Kidney (tissue), 14 donors: Measurements from ENCODE around the gene CCSER1. TPM values are rescaled to one million over a fixed set of nuclear protein-coding genes. Genes with fewer than 3 reads are reported as not detected.
A peak's percentile ranks its signal among the peaks of the same experiment; 100 is the strongest.

ENCODE experiments used
- DNase-seq, 5 donors: peaks; one replicate each; pipeline ENCODE4 v3.0.0-alpha.2; 2013 to 2020
- FAIRE-seq: peaks from 2 replicates; lab custom pipeline; 2012; peaks lifted over from hg19 to GRCh38; lab: Jason Lieb, UNC
- H3K27ac ChIP-seq, 2 donors: one replicate each; pipeline ENCODE4 v1.7.0; 2013; ENCODE audit warnings: low read depth in 2 of 2, low read length in 2 of 2, inconsistent platforms in 1 of 2
- H3K27me3 ChIP-seq: one replicate; pipeline ENCODE4 v1.7.1; 2013; ENCODE audit warnings: low read length, inconsistent platforms; ENCODE audit not compliant: control insufficient read depth, insufficient read depth
- H3K36me3 ChIP-seq, 3 donors: one replicate each; pipeline versions ENCODE4 v1.7.0 to v1.7.1; 2013; ENCODE audit warnings: low read length in 3 of 3, control low read depth in 1 of 3, inconsistent platforms in 1 of 3; ENCODE audit not compliant: insufficient read depth in 3 of 3, control insufficient read depth in 2 of 3
- H3K4me1 ChIP-seq, 3 donors: one replicate each; pipeline versions ENCODE4 v1.7.0 to v1.7.1; 2013; ENCODE audit warnings: low read length in 3 of 3, inconsistent platforms in 1 of 3, low read depth in 1 of 3; ENCODE audit not compliant: control insufficient read depth in 2 of 3, insufficient read depth in 2 of 3
- H3K4me3 ChIP-seq, 3 donors: one replicate each; pipeline versions ENCODE4 v1.7.0 to v1.8.1; 2013; ENCODE audit warnings: low read length in 3 of 3, control low read depth in 1 of 3, inconsistent platforms in 1 of 3
- H3K9ac ChIP-seq, 3 donors: one replicate each; pipeline versions ENCODE4 v1.7.0 to v1.7.1; 2013; ENCODE audit warnings: low read length in 3 of 3, control low read depth in 1 of 3, inconsistent platforms in 1 of 3
- H3K9me3 ChIP-seq, 3 donors: one replicate each; pipeline versions ENCODE4 v1.7.0 to v1.7.1; 2013; ENCODE audit warnings: low read length in 3 of 3, control low read depth in 1 of 3, inconsistent platforms in 1 of 3; ENCODE audit not compliant: control insufficient read depth in 2 of 3, insufficient read depth in 1 of 3
- intact Hi-C: fragments of 100-400 bp; cut with DNase I; formaldehyde crosslinking; loops from one replicate; pipeline ENCODE4 v1.11.1; 2022
- polyA plus RNA-seq: library from polyadenylated mRNA; stranded (reverse); fragments of 350-450 nt; fragmentation: Illumina TruSeq; extraction: RNeasy Lipid Tissue Mini Kit (QIAGEN cat#74804); gene quantifications from one replicate; pipeline ENCODE4 v1.2.3, GENCODE V29; 2014; ENCODE audit warnings: low read depth, low replicate concordance; ENCODE audit not compliant: insufficient read depth
- total RNA-seq: library from RNA; stranded (reverse); fragmentation: NEBNext Ultra II Directional; extraction: Animal tissue kit (Norgen Biotek cat#: 25700); gene quantifications from one replicate; pipeline ENCODE4 v1.2.1, GENCODE V29; 2021
- TF ChIP-seq, protein P1 (sequence below): IDR thresholded peaks from 3 replicates; pipeline ENCODE4 v1.5.1; 2012; ENCODE audit warnings: mild to moderate bottlenecking, moderate library complexity, borderline replicate concordance; ENCODE audit not compliant: insufficient read depth; ENCODE audit errors: extremely low read depth
- donor health status: control.
- donor health status: control.
- donor health status: control.
- donor health status: control.
- donor health status: control.
- donor health status: DM: yes; HTN: yes; CAD: no.
- donor health status: Normal renal cell carcinoma (clear cell type).

Gene CCSER1
- total and polyA plus RNA-seq, 2 donors from 2014 or later = 4.2 to 26.8 TPM

DNA sequence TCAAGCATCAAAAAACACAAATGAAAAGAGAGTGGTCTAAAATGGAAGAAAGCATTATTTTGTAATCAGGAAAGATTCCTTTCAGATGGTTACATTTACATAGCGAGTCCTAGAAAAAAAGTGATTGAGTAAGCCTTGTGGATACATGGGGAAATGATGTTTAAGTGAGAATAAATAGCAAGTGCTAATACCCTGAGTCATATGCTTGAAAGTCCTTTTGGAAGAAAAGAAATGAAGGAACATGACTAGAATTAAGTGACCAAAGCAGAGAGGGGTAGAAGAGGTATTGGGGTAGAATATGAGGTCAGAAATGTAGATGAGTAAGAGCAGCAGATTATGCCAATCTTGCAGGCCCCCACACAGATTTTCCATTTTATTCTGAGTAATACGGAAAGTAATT lies 1361.8 kb downstream of the CCSER1 start:
- intact Hi-C loops = no loop called here
- no peaks in the 10 kb centered on the region for H3K27me3 ChIP-seq
- DNase-seq (no peak), FAIRE-seq (no peak)
- no peak overlapping the region for H3K27ac ChIP-seq
- no peaks in the 10 kb centered on the region for H3K4me1 ChIP-seq
- no peaks in the 10 kb centered on the region for H3K36me3 ChIP-seq
- TF ChIP-seq, protein P1, sequence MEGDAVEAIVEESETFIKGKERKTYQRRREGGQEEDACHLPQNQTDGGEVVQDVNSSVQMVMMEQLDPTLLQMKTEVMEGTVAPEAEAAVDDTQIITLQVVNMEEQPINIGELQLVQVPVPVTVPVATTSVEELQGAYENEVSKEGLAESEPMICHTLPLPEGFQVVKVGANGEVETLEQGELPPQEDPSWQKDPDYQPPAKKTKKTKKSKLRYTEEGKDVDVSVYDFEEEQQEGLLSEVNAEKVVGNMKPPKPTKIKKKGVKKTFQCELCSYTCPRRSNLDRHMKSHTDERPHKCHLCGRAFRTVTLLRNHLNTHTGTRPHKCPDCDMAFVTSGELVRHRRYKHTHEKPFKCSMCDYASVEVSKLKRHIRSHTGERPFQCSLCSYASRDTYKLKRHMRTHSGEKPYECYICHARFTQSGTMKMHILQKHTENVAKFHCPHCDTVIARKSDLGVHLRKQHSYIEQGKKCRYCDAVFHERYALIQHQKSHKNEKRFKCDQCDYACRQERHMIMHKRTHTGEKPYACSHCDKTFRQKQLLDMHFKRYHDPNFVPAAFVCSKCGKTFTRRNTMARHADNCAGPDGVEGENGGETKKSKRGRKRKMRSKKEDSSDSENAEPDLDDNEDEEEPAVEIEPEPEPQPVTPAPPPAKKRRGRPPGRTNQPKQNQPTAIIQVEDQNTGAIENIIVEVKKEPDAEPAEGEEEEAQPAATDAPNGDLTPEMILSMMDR = no peak
- H3K9me3 ChIP-seq = no peaks in the 10 kb centered on the region
- H3K9ac ChIP-seq = no peak overlapping the region
- H3K4me3 ChIP-seq = no peak overlapping the region

- Histone ChIP-seq H3K4me1 (no peaks in the 10 kb centered on the region), H3K9ac (no peak overlapping the region), H3K4me3 (no peak overlapping the region), H3K27me3 (no peaks in the 10 kb centered on the region), H3K27ac (no peak overlapping the region), H3K36me3 (no peaks in the 10 kb centered on the region), H3K9me3 (no peaks in the 10 kb centered on the region)
- DNase-seq (no peak), FAIRE-seq (no peak)
- intact Hi-C loops = no loop called here
- TF ChIP-seq, protein P1 = no peak
These were observed 1370.7 kb downstream of the CCSER1 start for GRCh38 chr4:91497892-91498291.

DNA sequence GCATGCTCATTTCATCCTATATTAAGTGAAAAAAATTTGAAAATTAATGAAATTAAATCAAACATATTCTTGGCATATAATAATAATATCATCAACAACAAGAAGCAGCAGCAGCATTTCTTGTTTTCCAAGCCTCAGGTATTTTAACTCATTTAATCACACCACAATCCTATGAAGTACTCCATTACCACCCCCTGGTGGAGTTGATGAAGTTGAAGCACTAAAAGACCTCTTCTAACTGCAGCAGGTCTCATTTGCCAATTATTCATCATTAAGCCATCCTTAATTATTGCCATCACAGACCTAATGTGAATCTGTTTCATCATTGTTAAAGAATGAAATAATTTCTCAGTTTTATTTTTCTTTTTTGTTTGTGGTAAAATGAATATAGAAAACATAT lies 1375.2 kb downstream of the CCSER1 start:
- Histone ChIP-seq H3K27ac (no peak overlapping the region), H3K36me3 (no peaks in the 10 kb centered on the region), H3K9me3 (no peaks in the 10 kb centered on the region), H3K9ac (no peak overlapping the region), H3K4me1 (no peaks in the 10 kb centered on the region), H3K4me3 (no peak overlapping the region), H3K27me3 (no peaks in the 10 kb centered on the region)
- FAIRE-seq = no peak
- DNase-seq = peak in 1 of 5 donors; percentile 4
- intact Hi-C loops = no loop called here
- TF ChIP-seq, protein P1 = no peak

- H3K4me1 ChIP-seq = no peaks in the 10 kb centered on the region
- H3K27ac ChIP-seq = no peak overlapping the region
- intact Hi-C loops = no loop called here
- peaks cover 0 to 4% (median 3%) of the 10 kb centered on the region in 3 donors for H3K9me3 ChIP-seq
- no peaks in the 10 kb centered on the region for H3K36me3 ChIP-seq
- no peak for FAIRE-seq
- TF ChIP-seq, protein P1 = no peak
- H3K4me3 ChIP-seq = no peak overlapping the region
- H3K9ac ChIP-seq = no peak overlapping the region
- no peaks in the 10 kb centered on the region for H3K27me3 ChIP-seq
- no peak for DNase-seq
These were observed 1386.1 kb downstream of the CCSER1 start for GRCh38 chr4:91513326-91513725.
